Measurements from ENCODE around the gene KHK.
A peak's percentile ranks its signal among the peaks of the same experiment; 100 is the strongest.

Gene KHK

GRCh38 chr2:27049422-27050280 is 36.9 kb upstream of the KHK start:
- Histone ChIP-seq H3K9me3 (ENCODE audit: control insufficient read depth in 1 of 2, low read length in 2 of 2) (no peaks in the 10 kb centered on the region), H3K36me3 (ENCODE audit: control insufficient read depth in 1 of 2, insufficient read depth in 2 of 2, low read length in 2 of 2) (peaks cover 0 to 6% of the 10 kb centered on the region in 2 donors), H3K27ac (ENCODE audit: low read depth, low read length) (peak overlapping the region; percentile 59), H3K9ac (ENCODE audit: low read depth in 1 of 2, low read length in 2 of 2) (peak overlapping the region; percentile 53 to 56), H3K27me3 (ENCODE audit: control insufficient read depth in 1 of 2, insufficient read depth in 2 of 2, low read length in 2 of 2) (no peaks in the 10 kb centered on the region), H3K4me1 (ENCODE audit: control insufficient read depth in 1 of 2, insufficient read depth in 2 of 2, low read length in 2 of 2) (peaks cover 10 to 13% of the 10 kb centered on the region in 2 donors), H3K4me3 (ENCODE audit: low read depth in 1 of 2, low read length in 2 of 2) (peak overlapping the region; percentile 78 to 97)

GRCh38 chr2:27050281-27050995 is 36.1 kb upstream of the KHK start:
- H3K9ac ChIP-seq (ENCODE audit: low read depth in 1 of 2, low read length in 2 of 2): peak overlapping the region; percentile 53 to 56
- peaks cover 10 to 13% of the 10 kb centered on the region in 2 donors for H3K4me1 ChIP-seq (ENCODE audit: control insufficient read depth in 1 of 2, insufficient read depth in 2 of 2, low read length in 2 of 2)
- H3K36me3 ChIP-seq (ENCODE audit: control insufficient read depth in 1 of 2, insufficient read depth in 2 of 2, low read length in 2 of 2): peaks cover under 1 to 14% of the 10 kb centered on the region in 2 donors
- H3K9me3 ChIP-seq (ENCODE audit: control insufficient read depth in 1 of 2, low read length in 2 of 2): no peaks in the 10 kb centered on the region
- peak overlapping the region; percentile 78 to 97 for H3K4me3 ChIP-seq (ENCODE audit: low read depth in 1 of 2, low read length in 2 of 2)
- no peaks in the 10 kb centered on the region for H3K27me3 ChIP-seq (ENCODE audit: control insufficient read depth in 1 of 2, insufficient read depth in 2 of 2, low read length in 2 of 2)
- H3K27ac ChIP-seq (ENCODE audit: low read depth, low read length): peak overlapping the region; percentile 80

- H3K9ac ChIP-seq (ENCODE audit: low read depth in 1 of 2, low read length in 2 of 2): peak within 1 kb of the TSS; percentile 68 to 71
- H3K4me1 ChIP-seq (ENCODE audit: control insufficient read depth in 1 of 2, insufficient read depth in 2 of 2, low read length in 2 of 2): peaks cover 10 to 13% of the 10 kb centered on the region in 2 donors
- H3K27ac ChIP-seq (ENCODE audit: low read depth, low read length): peak within 1 kb of the TSS; percentile 80
- no peaks in the 10 kb centered on the region for H3K27me3 ChIP-seq (ENCODE audit: control insufficient read depth in 1 of 2, insufficient read depth in 2 of 2, low read length in 2 of 2)
- H3K9me3 ChIP-seq (ENCODE audit: control insufficient read depth in 1 of 2, low read length in 2 of 2): no peaks in the 10 kb centered on the region
- peaks cover 8 to 22% of the 10 kb centered on the region in 2 donors for H3K36me3 ChIP-seq (ENCODE audit: control insufficient read depth in 1 of 2, insufficient read depth in 2 of 2, low read length in 2 of 2)
- peak within 1 kb of the TSS; percentile 78 to 97 for H3K4me3 ChIP-seq (ENCODE audit: low read depth in 1 of 2, low read length in 2 of 2)
These were observed 35.3 kb upstream of the KHK start, which contains the start of gene AGBL5 for GRCh38 chr2:27050996-27051901. TSS of gene AGBL5 (plus strand) at chr2:27051668. CDS start at chr2:27052959, 1,291 bp downstream.

GRCh38 chr2:27051902-27052645 is 34.5 kb upstream of the KHK start:
- H3K36me3 ChIP-seq (ENCODE audit: control insufficient read depth in 1 of 2, insufficient read depth in 2 of 2, low read length in 2 of 2): peaks cover 9 to 27% of the 10 kb centered on the region in 2 donors
- H3K4me3 ChIP-seq (ENCODE audit: low read depth in 1 of 2, low read length in 2 of 2): peak overlapping the region; percentile 78 to 97
- peak overlapping the region; percentile 68 to 71 for H3K9ac ChIP-seq (ENCODE audit: low read depth in 1 of 2, low read length in 2 of 2)
- no peaks in the 10 kb centered on the region for H3K27me3 ChIP-seq (ENCODE audit: control insufficient read depth in 1 of 2, insufficient read depth in 2 of 2, low read length in 2 of 2)
- no peak overlapping the region for H3K27ac ChIP-seq (ENCODE audit: low read depth, low read length)
- H3K4me1 ChIP-seq (ENCODE audit: control insufficient read depth in 1 of 2, insufficient read depth in 2 of 2, low read length in 2 of 2): peaks cover 10 to 13% of the 10 kb centered on the region in 2 donors
- H3K9me3 ChIP-seq (ENCODE audit: control insufficient read depth in 1 of 2, low read length in 2 of 2): no peaks in the 10 kb centered on the region

- Histone ChIP-seq H3K9me3 (ENCODE audit: control insufficient read depth in 1 of 2, low read length in 2 of 2) (no peaks in the 10 kb centered on the region), H3K9ac (ENCODE audit: low read depth in 1 of 2, low read length in 2 of 2) (no peak overlapping the region), H3K27me3 (ENCODE audit: control insufficient read depth in 1 of 2, insufficient read depth in 2 of 2, low read length in 2 of 2) (no peaks in the 10 kb centered on the region), H3K27ac (ENCODE audit: low read depth, low read length) (no peak overlapping the region), H3K36me3 (ENCODE audit: control insufficient read depth in 1 of 2, insufficient read depth in 2 of 2, low read length in 2 of 2) (peaks cover 18 to 33% of the 10 kb centered on the region in 2 donors), H3K4me1 (ENCODE audit: control insufficient read depth in 1 of 2, insufficient read depth in 2 of 2, low read length in 2 of 2) (peaks cover 10 to 13% of the 10 kb centered on the region in 2 donors), H3K4me3 (ENCODE audit: low read depth in 1 of 2, low read length in 2 of 2) (no peak overlapping the region)
These were observed 33.3 kb upstream of the KHK start for GRCh38 chr2:27053321-27053720.

- Histone ChIP-seq H3K36me3 (ENCODE audit: control insufficient read depth in 1 of 2, insufficient read depth in 2 of 2, low read length in 2 of 2) (peaks cover 19 to 33% of the 10 kb centered on the region in 2 donors), H3K9ac (ENCODE audit: low read depth in 1 of 2, low read length in 2 of 2) (no peak overlapping the region), H3K4me1 (ENCODE audit: control insufficient read depth in 1 of 2, insufficient read depth in 2 of 2, low read length in 2 of 2) (peaks cover 10 to 13% of the 10 kb centered on the region in 2 donors), H3K27me3 (ENCODE audit: control insufficient read depth in 1 of 2, insufficient read depth in 2 of 2, low read length in 2 of 2) (no peaks in the 10 kb centered on the region), H3K9me3 (ENCODE audit: control insufficient read depth in 1 of 2, low read length in 2 of 2) (no peaks in the 10 kb centered on the region), H3K4me3 (ENCODE audit: low read depth in 1 of 2, low read length in 2 of 2) (no peak overlapping the region), H3K27ac (ENCODE audit: low read depth, low read length) (no peak overlapping the region)
These were observed 32.8 kb upstream of the KHK start for GRCh38 chr2:27053776-27054175.

- Histone ChIP-seq H3K4me3 (ENCODE audit: low read depth in 1 of 2, low read length in 2 of 2) (no peak overlapping the region), H3K27ac (ENCODE audit: low read depth, low read length) (no peak overlapping the region), H3K9me3 (ENCODE audit: control insufficient read depth in 1 of 2, low read length in 2 of 2) (no peaks in the 10 kb centered on the region), H3K9ac (ENCODE audit: low read depth in 1 of 2, low read length in 2 of 2) (no peak overlapping the region), H3K36me3 (ENCODE audit: control insufficient read depth in 1 of 2, insufficient read depth in 2 of 2, low read length in 2 of 2) (peaks cover 19 to 38% of the 10 kb centered on the region in 2 donors), H3K4me1 (ENCODE audit: control insufficient read depth in 1 of 2, insufficient read depth in 2 of 2, low read length in 2 of 2) (peaks cover 4 to 14% of the 10 kb centered on the region in 2 donors), H3K27me3 (ENCODE audit: control insufficient read depth in 1 of 2, insufficient read depth in 2 of 2, low read length in 2 of 2) (no peaks in the 10 kb centered on the region)
These were observed 31.9 kb upstream of the KHK start for GRCh38 chr2:27054721-27055120.

GRCh38 chr2:27057184-27057583 is 29.4 kb upstream of the KHK start:
- Histone ChIP-seq H3K4me1 (ENCODE audit: control insufficient read depth in 1 of 2, insufficient read depth in 2 of 2, low read length in 2 of 2) (peaks cover 1 to 8% of the 10 kb centered on the region in 2 donors), H3K27me3 (ENCODE audit: control insufficient read depth in 1 of 2, insufficient read depth in 2 of 2, low read length in 2 of 2) (no peaks in the 10 kb centered on the region), H3K4me3 (ENCODE audit: low read depth in 1 of 2, low read length in 2 of 2) (no peak overlapping the region), H3K36me3 (ENCODE audit: control insufficient read depth in 1 of 2, insufficient read depth in 2 of 2, low read length in 2 of 2) (peaks cover 19 to 41% of the 10 kb centered on the region in 2 donors), H3K9me3 (ENCODE audit: control insufficient read depth in 1 of 2, low read length in 2 of 2) (no peaks in the 10 kb centered on the region), H3K9ac (ENCODE audit: low read depth in 1 of 2, low read length in 2 of 2) (no peak overlapping the region), H3K27ac (ENCODE audit: low read depth, low read length) (no peak overlapping the region)

- Histone ChIP-seq H3K4me1 (ENCODE audit: control insufficient read depth in 1 of 2, insufficient read depth in 2 of 2, low read length in 2 of 2) (peaks cover 0 to 5% of the 10 kb centered on the region in 2 donors), H3K27ac (ENCODE audit: low read depth, low read length) (no peak overlapping the region), H3K9ac (ENCODE audit: low read depth in 1 of 2, low read length in 2 of 2) (no peak overlapping the region), H3K27me3 (ENCODE audit: control insufficient read depth in 1 of 2, insufficient read depth in 2 of 2, low read length in 2 of 2) (no peaks in the 10 kb centered on the region), H3K4me3 (ENCODE audit: low read depth in 1 of 2, low read length in 2 of 2) (no peak overlapping the region), H3K9me3 (ENCODE audit: control insufficient read depth in 1 of 2, low read length in 2 of 2) (no peaks in the 10 kb centered on the region), H3K36me3 (ENCODE audit: control insufficient read depth in 1 of 2, insufficient read depth in 2 of 2, low read length in 2 of 2) (peaks cover 19 to 44% of the 10 kb centered on the region in 2 donors)
These were observed 28.4 kb upstream of the KHK start for GRCh38 chr2:27058210-27058609.

Measured in duodenal mucosa (tissue), 2 donors.